ENCODE results near the gene RADX.

The RADX gene, protein sequence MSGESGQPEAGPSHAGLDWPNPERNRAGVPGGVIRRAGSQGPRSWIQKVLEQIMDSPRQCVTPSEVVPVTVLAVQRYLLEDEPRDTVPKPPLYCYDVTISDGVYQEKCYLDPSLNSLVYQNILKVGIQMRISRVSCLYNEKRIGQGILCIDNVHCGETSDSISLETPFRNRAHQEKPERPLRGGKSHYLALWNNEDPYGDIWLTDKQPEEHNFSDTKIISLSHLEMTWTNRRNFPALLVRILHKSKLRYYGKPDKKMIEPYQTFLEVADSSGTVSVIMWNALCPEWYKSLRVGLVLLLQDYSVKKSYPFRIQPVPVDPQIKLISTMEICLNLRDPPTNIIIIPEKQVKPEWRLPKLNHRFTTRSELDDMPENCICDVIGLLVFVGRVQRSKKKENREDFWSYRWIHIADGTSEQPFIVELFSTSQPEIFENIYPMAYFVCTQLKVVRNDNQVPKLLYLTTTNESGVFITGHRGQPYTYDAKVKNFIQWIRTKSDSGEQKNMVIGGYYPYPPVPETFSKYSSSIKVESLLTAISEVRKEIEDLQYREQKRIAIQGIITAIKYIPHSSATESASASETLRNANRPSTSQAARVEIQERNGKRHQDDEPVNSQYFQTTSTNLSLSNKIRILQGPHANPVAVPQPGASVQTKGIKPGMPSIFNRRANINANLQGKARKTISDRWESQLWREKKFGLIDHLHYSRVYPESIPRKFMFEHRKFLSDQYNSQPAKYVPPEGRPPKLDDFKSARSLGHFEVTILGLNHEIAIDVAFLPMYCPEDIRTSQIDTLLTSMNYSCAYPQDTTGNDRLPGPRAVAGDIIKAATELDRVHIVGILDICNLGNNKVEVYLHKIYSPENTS

DNA sequence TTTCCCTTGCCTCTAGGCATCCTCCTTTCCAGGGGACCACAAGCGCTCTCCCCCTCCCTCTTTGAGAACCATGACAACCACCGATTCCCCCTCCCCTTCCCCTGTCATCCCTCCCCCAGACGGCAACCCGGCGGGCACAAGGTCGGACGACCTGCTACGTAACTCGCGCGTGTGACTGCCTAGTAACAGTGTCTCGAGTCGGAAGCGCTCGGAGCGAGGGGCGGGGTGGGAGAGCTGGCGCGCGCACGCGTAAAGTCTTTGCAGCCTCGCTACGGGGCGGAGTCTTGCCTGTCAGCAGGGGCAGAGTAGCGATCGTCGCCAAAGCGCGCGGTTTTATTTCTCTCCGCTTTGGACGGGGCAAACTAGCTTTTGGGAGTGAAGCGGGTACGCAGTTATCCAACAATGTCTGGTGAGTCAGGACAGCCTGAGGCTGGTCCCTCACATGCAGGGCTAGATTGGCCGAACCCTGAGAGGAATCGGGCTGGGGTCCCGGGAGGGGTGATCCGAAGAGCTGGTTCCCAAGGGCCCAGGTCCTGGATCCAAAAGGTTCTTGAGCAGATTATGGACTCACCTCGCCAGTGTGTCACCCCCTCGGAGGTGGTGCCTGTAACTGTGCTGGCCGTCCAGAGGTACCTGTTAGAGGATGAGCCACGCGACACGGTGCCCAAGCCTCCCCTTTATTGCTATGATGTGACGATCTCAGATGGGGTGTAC lies at the start of gene RADX:
TSS of gene RADX (plus strand) at position 300 of the 714 bp plus-strand sequence. CDS start at position 403, 103 bp downstream.
- TF ChIP-seq, protein P1, sequence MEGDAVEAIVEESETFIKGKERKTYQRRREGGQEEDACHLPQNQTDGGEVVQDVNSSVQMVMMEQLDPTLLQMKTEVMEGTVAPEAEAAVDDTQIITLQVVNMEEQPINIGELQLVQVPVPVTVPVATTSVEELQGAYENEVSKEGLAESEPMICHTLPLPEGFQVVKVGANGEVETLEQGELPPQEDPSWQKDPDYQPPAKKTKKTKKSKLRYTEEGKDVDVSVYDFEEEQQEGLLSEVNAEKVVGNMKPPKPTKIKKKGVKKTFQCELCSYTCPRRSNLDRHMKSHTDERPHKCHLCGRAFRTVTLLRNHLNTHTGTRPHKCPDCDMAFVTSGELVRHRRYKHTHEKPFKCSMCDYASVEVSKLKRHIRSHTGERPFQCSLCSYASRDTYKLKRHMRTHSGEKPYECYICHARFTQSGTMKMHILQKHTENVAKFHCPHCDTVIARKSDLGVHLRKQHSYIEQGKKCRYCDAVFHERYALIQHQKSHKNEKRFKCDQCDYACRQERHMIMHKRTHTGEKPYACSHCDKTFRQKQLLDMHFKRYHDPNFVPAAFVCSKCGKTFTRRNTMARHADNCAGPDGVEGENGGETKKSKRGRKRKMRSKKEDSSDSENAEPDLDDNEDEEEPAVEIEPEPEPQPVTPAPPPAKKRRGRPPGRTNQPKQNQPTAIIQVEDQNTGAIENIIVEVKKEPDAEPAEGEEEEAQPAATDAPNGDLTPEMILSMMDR (IDR thresholded peaks at IDR 0.05; ENCODE audit: insufficient read depth, low read depth, low read length, missing control alignments), result no peak
- H3K4me3 ChIP-seq (ENCODE audit: low read length), result peak within 1 kb of the TSS; percentile 58
- DNase-seq (ENCODE audit: low read depth), result peak; percentile 74

DNA sequence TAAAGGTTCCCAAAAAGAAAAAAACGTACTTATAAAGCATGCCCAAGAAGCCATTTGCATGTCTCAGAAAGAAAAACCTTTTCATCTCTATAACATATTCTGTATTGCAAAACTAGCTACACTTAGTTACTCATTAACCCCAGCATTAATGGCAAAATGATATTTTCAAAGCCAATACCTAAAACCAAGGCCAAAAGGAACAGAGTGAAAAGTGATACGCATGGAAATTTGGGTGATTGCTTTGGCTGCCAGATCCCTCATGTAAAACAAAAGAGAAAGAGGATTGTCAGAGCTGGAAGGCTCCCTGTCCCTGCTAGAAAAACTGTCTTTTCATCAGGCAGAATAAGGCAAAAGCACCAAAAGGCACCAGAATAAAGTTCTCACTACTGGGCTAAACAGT lies 46.8 kb upstream of the RADX start:
- DNase-seq (ENCODE audit: low read depth), result no peak
- TF ChIP-seq, protein P1 (IDR thresholded peaks at IDR 0.05; ENCODE audit: insufficient read depth, low read depth, low read length, missing control alignments), result no peak
- no peak overlapping the region for H3K4me3 ChIP-seq (ENCODE audit: low read length)

DNA sequence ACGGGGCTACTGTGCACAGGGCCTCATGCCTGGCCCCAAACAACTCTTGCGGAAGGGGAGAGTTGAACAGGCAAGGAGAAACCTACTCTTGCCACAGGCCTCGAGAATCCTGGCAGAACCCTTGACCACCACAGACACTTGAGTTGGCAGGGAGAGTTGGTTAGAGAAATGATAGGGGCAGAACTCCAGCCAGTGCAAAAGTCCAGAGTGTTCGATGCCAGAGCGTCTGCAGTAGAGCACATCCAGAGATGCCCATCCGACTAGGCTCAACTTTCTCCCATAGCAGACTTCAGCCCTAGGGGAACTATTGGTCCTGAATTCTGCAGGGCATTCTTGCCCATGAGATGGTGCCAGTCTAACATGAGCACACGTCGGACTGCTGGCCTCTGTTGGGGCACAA lies 45.4 kb upstream of the RADX start:
- no peak for DNase-seq (ENCODE audit: low read depth)
- H3K4me3 ChIP-seq (ENCODE audit: low read length), result no peak overlapping the region
- TF ChIP-seq, protein P1 (IDR thresholded peaks at IDR 0.05; ENCODE audit: insufficient read depth, low read depth, low read length, missing control alignments), result no peak

DNA sequence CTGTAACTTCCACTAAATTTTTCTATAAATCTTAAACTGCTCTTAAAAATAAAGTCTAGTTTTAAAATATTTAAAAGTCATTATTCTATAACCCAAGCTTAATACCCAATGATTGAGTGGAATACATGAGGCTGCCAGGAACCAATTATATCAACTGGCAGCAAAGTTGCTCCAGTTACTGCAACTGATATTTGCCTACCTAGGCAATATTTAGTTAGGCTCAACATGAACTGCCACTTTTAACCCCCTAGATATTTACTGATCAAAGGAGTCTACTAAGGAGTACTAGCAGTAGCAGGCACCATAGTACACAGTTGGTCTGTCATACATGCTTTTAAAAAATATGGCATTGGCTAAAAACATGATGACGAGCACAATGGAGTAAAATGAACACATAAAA lies 29.9 kb upstream of the RADX start:
- DNase-seq (ENCODE audit: low read depth), result no peak
- no peak overlapping the region for H3K4me3 ChIP-seq (ENCODE audit: low read length)
- TF ChIP-seq, protein P1 (IDR thresholded peaks at IDR 0.05; ENCODE audit: insufficient read depth, low read depth, low read length, missing control alignments), result no peak

DNA sequence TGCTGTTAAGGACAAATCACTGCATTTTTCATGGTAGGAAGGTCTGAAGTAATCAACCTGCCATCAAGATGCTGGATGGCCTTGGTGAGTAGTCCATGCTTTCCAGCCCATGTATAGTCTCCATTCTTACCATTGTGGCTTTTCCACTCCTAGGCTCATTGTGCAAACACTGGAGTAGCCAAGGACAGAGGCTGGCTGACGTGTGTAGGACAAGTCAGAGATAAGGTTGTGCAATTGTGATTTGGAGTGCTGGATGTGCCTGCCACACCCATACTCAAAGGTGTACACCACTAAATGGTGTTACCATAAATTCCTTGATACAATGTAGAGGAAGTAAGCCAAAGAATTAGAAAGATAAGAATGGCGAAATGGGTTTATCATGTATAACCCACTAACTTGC lies 26.3 kb upstream of the RADX start:
- TF ChIP-seq, protein P1 (IDR thresholded peaks at IDR 0.05; ENCODE audit: insufficient read depth, low read depth, low read length, missing control alignments), result no peak
- DNase-seq (ENCODE audit: low read depth), result peak; percentile 36
- no peak overlapping the region for H3K4me3 ChIP-seq (ENCODE audit: low read length)

DNA sequence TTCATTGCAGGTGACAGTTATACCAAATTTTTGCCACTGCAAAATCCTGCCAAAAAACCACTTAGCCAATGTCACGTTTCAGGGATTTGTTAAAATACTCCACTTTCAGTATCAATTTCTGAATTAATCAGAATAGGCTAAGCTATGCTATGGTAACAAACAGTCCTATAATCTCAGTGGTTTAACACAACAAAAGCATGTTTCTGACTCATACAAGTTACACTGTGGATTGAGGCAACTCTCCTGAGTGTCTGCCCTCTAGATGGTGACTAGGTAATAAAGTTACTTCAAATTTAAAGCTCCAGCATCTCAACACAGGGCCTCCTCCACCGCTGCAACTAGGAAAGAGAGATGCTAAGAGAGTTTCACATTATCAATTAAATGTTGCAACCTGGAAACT lies 23.0 kb upstream of the RADX start:
- DNase-seq (ENCODE audit: low read depth), result peak; percentile 13
- TF ChIP-seq, protein P1 (IDR thresholded peaks at IDR 0.05; ENCODE audit: insufficient read depth, low read depth, low read length, missing control alignments), result no peak

More for the DNA sequence above, 23.0 kb upstream of the RADX start:
- H3K4me3 ChIP-seq (ENCODE audit: low read length), result no peak overlapping the region

Data from epithelial cell of esophagus (primary cell).